HG03342 (cell line): ENCODE results near the gene YDJC.
A peak's percentile ranks its signal among the peaks of the same experiment; 100 is the strongest.
"Not testable (repeated sequence)": the region's sequence is repeated elsewhere in the genome, so short reads cannot be mapped to it uniquely, and the experiment has no call there.

Experiments used
- ATAC-seq: cut with Tn5 transposase; IDR thresholded peaks from one replicate; pipeline ENCODE4 v1.9.1; 2021; ENCODE audit warnings: mild to moderate bottlenecking, moderate library complexity; ENCODE audit not compliant: unreplicated experiment

The YDJC gene

GRCh38 chr22:21611210-21611977, 18.4 kb downstream of the YDJC start:
- no peak for ATAC-seq

GRCh38 chr22:21609556-21610157, 20.2 kb downstream of the YDJC start:
- ATAC-seq: not testable (repeated sequence)

GRCh38 chr22:21606775-21607174, 23.0 kb downstream of the YDJC start:
- no peak for ATAC-seq

GRCh38 chr22:21605887-21606564, 23.8 kb downstream of the YDJC start:
- no peak for ATAC-seq

- no peak for ATAC-seq
Measured at GRCh38 chr22:21603973-21604372, 25.8 kb downstream of the YDJC start.

GRCh38 chr22:21602579-21602978, 27.2 kb downstream of the YDJC start:
- ATAC-seq: no peak

- ATAC-seq: no peak
Measured at GRCh38 chr22:21599053-21599893, 30.5 kb downstream of the YDJC start.

- ATAC-seq: no peak
Measured at GRCh38 chr22:21598302-21598701, 31.5 kb downstream of the YDJC start.

GRCh38 chr22:21596356-21597135, 33.3 kb downstream of the YDJC start:
- not testable (repeated sequence) for ATAC-seq

GRCh38 chr22:21594865-21595452, 34.9 kb downstream of the YDJC start:
- no peak for ATAC-seq

GRCh38 chr22:21593406-21594232, 36.2 kb downstream of the YDJC start:
- no peak for ATAC-seq

- no peak for ATAC-seq
Measured at GRCh38 chr22:21592422-21592821, 37.4 kb downstream of the YDJC start.

GRCh38 chr22:21591695-21592094, 38.1 kb downstream of the YDJC start:
- no peak for ATAC-seq

GRCh38 chr22:21590809-21591641, 38.8 kb downstream of the YDJC start:
- no peak for ATAC-seq

GRCh38 chr22:21589396-21589795, 40.4 kb downstream of the YDJC start:
- no peak for ATAC-seq

- ATAC-seq: peak; percentile 82
Measured at GRCh38 chr22:21587803-21588611, 41.8 kb downstream of the YDJC start.

GRCh38 chr22:21585389-21585788, 44.4 kb downstream of the YDJC start:
- ATAC-seq: no peak
